Muscle of arm (tissue), 12 donors: ENCODE measurements around the gene MRPS18A. TPM values are rescaled to one million over a fixed set of nuclear protein-coding genes. Genes with fewer than 3 reads are reported as not detected.
"Not testable (repeated sequence)": the region's sequence is repeated elsewhere in the genome, so short reads cannot be mapped to it uniquely, and the experiment has no call there.

ENCODE experiments used
- DNase-seq: peaks from one replicate; pipeline ENCODE4 v3.0.0-alpha.2; 2013
- polyA plus RNA-seq, 12 donors: library from polyadenylated mRNA; unstranded; fragments of 120-200 nt; gene quantifications; one replicate each; pipeline ENCODE4 v1.2.1, GENCODE V29; 2013; ENCODE audit not compliant: insufficient read length in 12 of 12

The MRPS18A gene
- polyA plus RNA-seq, 12 donors = 26.7 to 38.0 (median 31.5) TPM; not detected in 1

- not testable (repeated sequence) for DNase-seq
Measured at GRCh38 chr6:43700939-43701560, 13.5 kb upstream of the MRPS18A start.

- no peak for DNase-seq
Measured at GRCh38 chr6:43699564-43700186, 12.1 kb upstream of the MRPS18A start.

GRCh38 chr6:43698584-43699349 lies 11.2 kb upstream of the MRPS18A start:
- no peak for DNase-seq

- no peak for DNase-seq
Measured at GRCh38 chr6:43697421-43697820, 9.8 kb upstream of the MRPS18A start.

GRCh38 chr6:43695967-43696291 lies 8.3 kb upstream of the MRPS18A start:
- no peak for DNase-seq

- DNase-seq = no peak
Measured at GRCh38 chr6:43695215-43695966, 7.8 kb upstream of the MRPS18A start.

- DNase-seq = no peak
Measured at GRCh38 chr6:43689421-43689820, 1.8 kb upstream of the MRPS18A start.

GRCh38 chr6:43687079-43687436 lies 533 bp downstream of the MRPS18A start:
- no peak for DNase-seq

- no peak for DNase-seq
Measured at GRCh38 chr6:43683708-43684455, 3.7 kb downstream of the MRPS18A start.

- DNase-seq = no peak
Measured at GRCh38 chr6:43682724-43683429, 4.7 kb downstream of the MRPS18A start.

- no peak for DNase-seq
Measured at GRCh38 chr6:43681303-43681702, 6.3 kb downstream of the MRPS18A start.

GRCh38 chr6:43680308-43681200 lies 7.0 kb downstream of the MRPS18A start:
- no peak for DNase-seq

- no peak for DNase-seq
Measured at GRCh38 chr6:43679057-43679456, 8.5 kb downstream of the MRPS18A start.

- no peak for DNase-seq
Measured at GRCh38 chr6:43678341-43678740, 9.2 kb downstream of the MRPS18A start.

- DNase-seq = no peak
Measured at GRCh38 chr6:43677759-43678158, 9.8 kb downstream of the MRPS18A start.

GRCh38 chr6:43676962-43677606 lies 10.5 kb downstream of the MRPS18A start:
- no peak for DNase-seq

GRCh38 chr6:43674921-43675320 lies 12.7 kb downstream of the MRPS18A start:
- no peak for DNase-seq

- no peak for DNase-seq
Measured at GRCh38 chr6:43674291-43674690, 13.3 kb downstream of the MRPS18A start.

- no peak for DNase-seq
Measured at GRCh38 chr6:43673444-43674084, 14.0 kb downstream of the MRPS18A start.
